Endothelial cell (in vitro differentiated cells): ENCODE data around the gene PARD3. TPM values are rescaled to one million over a fixed set of nuclear protein-coding genes. Genes with fewer than 3 reads are reported as not detected.

Experiments used
- DNase-seq: peaks from one replicate; pipeline ENCODE4 v3.0.0; 2021; ENCODE audit warnings: low spot score
- H3K27ac Mint-ChIP-seq: one replicate; pipeline ENCODE4 v1.8.0; 2021; ENCODE audit warnings: mixed read lengths, inconsistent platforms; ENCODE audit not compliant: unreplicated experiment
- H3K27me3 Mint-ChIP-seq: one replicate; pipeline ENCODE4 v1.8.0; 2021; ENCODE audit warnings: mild to moderate bottlenecking, moderate library complexity, mixed read lengths, inconsistent platforms; ENCODE audit not compliant: unreplicated experiment
- H3K36me3 Mint-ChIP-seq: one replicate; pipeline ENCODE4 v1.8.0; 2021; ENCODE audit warnings: mild to moderate bottlenecking, low read depth, mixed read lengths, inconsistent platforms; ENCODE audit not compliant: unreplicated experiment
- H3K4me1 Mint-ChIP-seq: one replicate; pipeline ENCODE4 v1.8.0; 2021; ENCODE audit warnings: mild to moderate bottlenecking, mixed read lengths, inconsistent platforms; ENCODE audit not compliant: unreplicated experiment
- H3K4me3 Mint-ChIP-seq: one replicate; pipeline ENCODE4 v1.8.0; 2021; ENCODE audit warnings: mild to moderate bottlenecking, mixed read lengths, inconsistent platforms; ENCODE audit not compliant: unreplicated experiment
- H3K9me3 Mint-ChIP-seq: one replicate; pipeline ENCODE4 v1.8.0; 2021; ENCODE audit warnings: mixed read lengths, inconsistent platforms; ENCODE audit not compliant: unreplicated experiment
- CTCF ChIP-seq: fragments of 200-600 bp; sonication (generic); IDR thresholded peaks from one replicate; pipeline ENCODE4 v1.5.0; 2021; ENCODE audit warnings: antibody characterized with exemption; ENCODE audit not compliant: unreplicated experiment
- total RNA-seq: library from RNA; stranded (reverse); fragmentation: NEBNext Ultra II Directional; extraction: Animal tissue kit (Norgen Biotek cat#: 25700); gene quantifications from one replicate; pipeline ENCODE4 v1.2.1, GENCODE V29; 2021; ENCODE audit not compliant: unreplicated experiment

Gene PARD3
- total RNA-seq, 1 donor from 2014 or later: 35.2 TPM

- Mint-ChIP-seq H3K27me3 (peaks cover 2% of the 10 kb centered on the region), H3K4me1 (peaks cover 22% of the 10 kb centered on the region), H3K9me3 (no peaks in the 10 kb centered on the region), H3K4me3 (no peak overlapping the region), H3K27ac (peak overlapping the region; percentile 67), H3K36me3 (no peaks in the 10 kb centered on the region)
- no peak for DNase-seq
- TF ChIP-seq CTCF: no peak
These were observed 614.7 kb downstream of the PARD3 start for GRCh38 chr10:34200355-34200901.

- DNase-seq: no peak
- Mint-ChIP-seq H3K27me3 (peaks cover 2% of the 10 kb centered on the region), H3K9me3 (no peaks in the 10 kb centered on the region), H3K36me3 (no peaks in the 10 kb centered on the region), H3K4me1 (peaks cover 23% of the 10 kb centered on the region), H3K27ac (no peak overlapping the region), H3K4me3 (no peak overlapping the region)
- no peak for TF ChIP-seq CTCF
These were observed 616.1 kb downstream of the PARD3 start for GRCh38 chr10:34198953-34199352.

- Mint-ChIP-seq H3K27me3 (peaks cover 2% of the 10 kb centered on the region), H3K36me3 (no peaks in the 10 kb centered on the region), H3K9me3 (no peaks in the 10 kb centered on the region), H3K4me3 (no peak overlapping the region), H3K4me1 (peaks cover 20% of the 10 kb centered on the region), H3K27ac (no peak overlapping the region)
- no peak for DNase-seq
- no peak for TF ChIP-seq CTCF
These were observed 619.0 kb downstream of the PARD3 start for GRCh38 chr10:34196058-34196433.

GRCh38 chr10:34195364-34196057 lies 619.6 kb downstream of the PARD3 start:
- peaks cover 2% of the 10 kb centered on the region for H3K27me3 Mint-ChIP-seq
- no peak for TF ChIP-seq CTCF
- no peaks in the 10 kb centered on the region for H3K36me3 Mint-ChIP-seq
- peaks cover 22% of the 10 kb centered on the region for H3K4me1 Mint-ChIP-seq
- H3K27ac Mint-ChIP-seq: no peak overlapping the region
- DNase-seq: no peak
- no peak overlapping the region for H3K4me3 Mint-ChIP-seq
- H3K9me3 Mint-ChIP-seq: no peaks in the 10 kb centered on the region

GRCh38 chr10:34193931-34194626 lies 621.0 kb downstream of the PARD3 start:
- Mint-ChIP-seq H3K4me1 (peaks cover 14% of the 10 kb centered on the region), H3K27me3 (peaks cover 2% of the 10 kb centered on the region), H3K27ac (no peak overlapping the region), H3K36me3 (no peaks in the 10 kb centered on the region), H3K4me3 (no peak overlapping the region), H3K9me3 (no peaks in the 10 kb centered on the region)
- no peak for DNase-seq
- TF ChIP-seq CTCF: no peak
